DND-41 (cell line): ENCODE results near the gene RIOX2.

Experiments
- ATAC-seq: fragments of 200-7000 bp; cut with Tn5 transposase; 3 replicates; pipeline ENCODE4 v1.9.1; 2021; ENCODE audit warnings: low read depth; ENCODE audit not compliant: insufficient read depth
- DNase-seq: peaks from one replicate; pipeline ENCODE4 v3.0.0-alpha.2; 2020
- H2AFZ ChIP-seq: 2 replicates; pipeline ENCODE4 v1.6.0; 2012; ENCODE audit warnings: low read depth, low read length
- H3K27ac ChIP-seq: 2 replicates; pipeline ENCODE4 v1.5.1; 2012; ENCODE audit warnings: low read length, inconsistent platforms
- H3K27me3 ChIP-seq: fragments of 200-600 bp; sonication (generic); 2 replicates; pipeline ENCODE4 v1.6.0; 2012; ENCODE audit warnings: low read length, mild to moderate bottlenecking, inconsistent platforms; ENCODE audit not compliant: insufficient read depth, poor library complexity
- H3K36me3 ChIP-seq: 2 replicates; pipeline ENCODE4 v1.5.1; 2012; ENCODE audit warnings: low read length, inconsistent platforms; ENCODE audit not compliant: insufficient read depth
- H3K4me1 ChIP-seq: 2 replicates; pipeline ENCODE4 v1.5.1; 2012; ENCODE audit warnings: mild to moderate bottlenecking, low read length; ENCODE audit not compliant: insufficient read depth
- H3K4me2 ChIP-seq: 2 replicates; pipeline ENCODE4 v1.6.0; 2012; ENCODE audit warnings: mild to moderate bottlenecking, moderate library complexity, low read length, inconsistent platforms; ENCODE audit not compliant: insufficient read depth
- H3K4me3 ChIP-seq, 2 experiments: fragments of 200-600 bp in 1 of 2; shearing (Covaris generic) in 1 of 2; 2 replicates each; pipeline ENCODE4 v1.5.1; 2012 to 2016; ENCODE audit warnings: inconsistent platforms in 2 of 2, low read length in 2 of 2, mild to moderate bottlenecking in 2 of 2, low read depth in 1 of 2, moderate library complexity in 1 of 2
- H3K79me2 ChIP-seq: 2 replicates; pipeline ENCODE4 v1.6.0; 2012; ENCODE audit warnings: low read length, inconsistent platforms; ENCODE audit not compliant: insufficient read depth
- H3K9ac ChIP-seq: 2 replicates; pipeline ENCODE4 v1.6.0; 2012; ENCODE audit warnings: low read depth, mild to moderate bottlenecking, inconsistent platforms, low read length, moderate library complexity
- H3K9me3 ChIP-seq: 2 replicates; pipeline ENCODE4 v1.5.1; 2012; ENCODE audit warnings: low read length, moderate library complexity, mild to moderate bottlenecking, inconsistent platforms; ENCODE audit not compliant: insufficient read depth, severe bottlenecking
- H4K20me1 ChIP-seq: 2 replicates; pipeline ENCODE4 v1.6.0; 2012; ENCODE audit warnings: low read length; ENCODE audit not compliant: insufficient read depth
- CTCF ChIP-seq: IDR thresholded peaks from 2 replicates; pipeline ENCODE4 v1.5.1; 2012; ENCODE audit warnings: borderline replicate concordance, low read length, moderate library complexity, mild to moderate bottlenecking; ENCODE audit not compliant: poor library complexity, severe bottlenecking; ENCODE audit errors: extremely low read depth
- EZH2 ChIP-seq: IDR thresholded peaks from 3 replicates; pipeline ENCODE4 v1.6.1; 2012; ENCODE audit warnings: borderline replicate concordance, low read depth, mild to moderate bottlenecking, moderate library complexity, low read length, inconsistent platforms; ENCODE audit not compliant: severe bottlenecking

RIOX2 gene

DNA sequence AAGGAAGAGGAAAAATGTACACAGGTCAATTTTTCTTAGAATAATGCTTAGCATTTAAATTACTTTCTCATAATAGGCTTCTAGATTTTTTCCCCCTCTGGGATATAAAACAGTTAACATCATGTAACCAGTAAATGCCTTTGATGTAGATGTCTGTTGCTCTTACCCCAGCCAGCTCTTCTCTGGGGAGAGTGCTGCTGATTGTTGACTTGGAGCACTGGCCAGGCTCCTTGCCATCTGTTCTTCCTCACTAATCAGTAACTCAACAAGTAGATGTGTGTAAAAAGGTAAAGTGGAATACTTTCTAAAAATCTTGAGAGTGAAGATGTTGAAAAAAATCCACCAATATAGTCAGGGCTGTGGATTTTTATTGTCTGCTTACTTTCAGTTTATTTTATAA is 42.2 kb downstream of the RIOX2 start:
- H4K20me1 ChIP-seq: no peaks in the 10 kb centered on the region
- no peak overlapping the region for H2AFZ ChIP-seq
- no peak overlapping the region for H3K27ac ChIP-seq
- peaks cover 19% of the 10 kb centered on the region for H3K36me3 ChIP-seq
- H3K4me2 ChIP-seq: no peak overlapping the region
- no peaks in the 10 kb centered on the region for H3K9me3 ChIP-seq
- TF ChIP-seq CTCF (no peak), EZH2 (no peak)
- H3K4me3 ChIP-seq: no peak overlapping the region
- H3K27me3 ChIP-seq: no peaks in the 10 kb centered on the region
- H3K79me2 ChIP-seq: no peaks in the 10 kb centered on the region
- H3K4me1 ChIP-seq: no peaks in the 10 kb centered on the region
- ATAC-seq (no peak), DNase-seq (no peak)
- H3K9ac ChIP-seq: no peak overlapping the region

GRCh38 chr3:97928986-97929385 is 43.2 kb downstream of the RIOX2 start:
- Histone ChIP-seq H3K79me2 (no peaks in the 10 kb centered on the region), H3K36me3 (peaks cover 18% of the 10 kb centered on the region), H3K27me3 (no peaks in the 10 kb centered on the region), H3K27ac (no peak overlapping the region), H2AFZ (no peak overlapping the region), H3K4me2 (no peak overlapping the region), H3K9ac (no peak overlapping the region), H3K9me3 (no peaks in the 10 kb centered on the region), H3K4me3 (no peak overlapping the region), H4K20me1 (no peaks in the 10 kb centered on the region), H3K4me1 (no peaks in the 10 kb centered on the region)
- no peak for TF ChIP-seq CTCF
- no peak for TF ChIP-seq EZH2
- no peak for ATAC-seq
- DNase-seq: no peak

- Histone ChIP-seq H3K4me1 (no peaks in the 10 kb centered on the region), H3K4me3 (no peak overlapping the region), H3K4me2 (no peak overlapping the region), H3K79me2 (no peaks in the 10 kb centered on the region), H3K27ac (no peak overlapping the region), H3K27me3 (no peaks in the 10 kb centered on the region), H3K36me3 (peaks cover 6% of the 10 kb centered on the region; the same call in 1 of the 2 replicates), H2AFZ (no peak overlapping the region), H3K9me3 (no peaks in the 10 kb centered on the region), H4K20me1 (no peaks in the 10 kb centered on the region), H3K9ac (no peak overlapping the region)
- TF ChIP-seq EZH2 (no peak), CTCF (no peak)
- ATAC-seq (no peak), DNase-seq (no peak)
These were observed 44.5 kb downstream of the RIOX2 start for GRCh38 chr3:97927704-97928103.

GRCh38 chr3:97917813-97918536 is 54.3 kb downstream of the RIOX2 start:
- no peaks in the 10 kb centered on the region for H4K20me1 ChIP-seq
- H3K36me3 ChIP-seq: peaks cover 38% of the 10 kb centered on the region
- H3K79me2 ChIP-seq: no peaks in the 10 kb centered on the region
- no peak overlapping the region for H3K9ac ChIP-seq
- H3K4me3 ChIP-seq: no peak overlapping the region
- H3K4me1 ChIP-seq: no peaks in the 10 kb centered on the region
- H2AFZ ChIP-seq: no peak overlapping the region
- H3K27ac ChIP-seq: no peak overlapping the region
- no peaks in the 10 kb centered on the region for H3K27me3 ChIP-seq
- no peak overlapping the region for H3K4me2 ChIP-seq
- DNase-seq: no peak
- ATAC-seq: no peak
- no peak for TF ChIP-seq EZH2
- no peak for TF ChIP-seq CTCF
- H3K9me3 ChIP-seq: no peaks in the 10 kb centered on the region
